HepG2 (cell line): ENCODE data around the gene FRAS1. TPM values are rescaled to one million over a fixed set of nuclear protein-coding genes. Genes with fewer than 3 reads are reported as not detected.

Source experiments
- ATF7 ChIP-seq, 2 experiments: fragments of 450-650 bp in 1 of 2; sonication (generic) in 1 of 2; formaldehyde crosslinking in 1 of 2; IDR thresholded peaks; 2 replicates each; pipeline versions ENCODE4 v1.4.0 to v1.6.1; 2016 to 2020; ENCODE audit warnings: antibody characterized with exemption in 1 of 2, mild to moderate bottlenecking in 1 of 2, missing genetic modification reagents in 1 of 2
- DR1 ChIP-seq: sonication (generic); formaldehyde crosslinking; IDR thresholded peaks from 2 replicates; pipeline ENCODE4 v1.8.0; 2021; ENCODE audit warnings: mild to moderate bottlenecking, missing genetic modification reagents, inconsistent platforms
- GFI1 ChIP-seq: sonication (generic); formaldehyde crosslinking; IDR thresholded peaks from 2 replicates; pipeline ENCODE4 v1.5.0; 2020; ENCODE audit warnings: missing genetic modification reagents, mild to moderate bottlenecking, borderline replicate concordance
- HNRNPL ChIP-seq: fragments of 200-400 bp; formaldehyde crosslinking; IDR thresholded peaks from 2 replicates; pipeline ENCODE4 v1.6.1; 2017; ENCODE audit warnings: mild to moderate bottlenecking, low read depth, low read length
- HOXA9 ChIP-seq: sonication (generic); formaldehyde crosslinking; IDR thresholded peaks from 2 replicates; pipeline ENCODE4 v1.8.1; 2022; ENCODE audit warnings: missing genetic modification reagents, mild to moderate bottlenecking, moderate library complexity, borderline replicate concordance
- MNT ChIP-seq: fragments of 450-650 bp; IDR thresholded peaks from 2 replicates; pipeline ENCODE4 v1.6.1; 2016
- PAF1 ChIP-seq: IDR thresholded peaks from 2 replicates; pipeline ENCODE4 v1.6.1; 2016; ENCODE audit warnings: missing genetic modification reagents, missing compliant biosample characterization
- REST ChIP-seq, 2 experiments: IDR thresholded peaks; 2 replicates each; pipeline ENCODE4 v1.6.1; 2011 to 2012; ENCODE audit warnings: low read length in 2 of 2, borderline replicate concordance in 1 of 2, low read depth in 1 of 2, mild to moderate bottlenecking in 1 of 2, moderate library complexity in 1 of 2
- RFXANK ChIP-seq: IDR thresholded peaks from 2 replicates; pipeline ENCODE4 v1.6.1; 2016
- TBX3 ChIP-seq: fragments of 450-650 bp; IDR thresholded peaks from 2 replicates; pipeline ENCODE4 v1.6.1; 2017; ENCODE audit warnings: antibody characterized with exemption, mild to moderate bottlenecking, inconsistent platforms, borderline replicate concordance
- ZBTB43 ChIP-seq: sonication (generic); formaldehyde crosslinking; conservative IDR thresholded peaks from 2 replicates; pipeline ENCODE4 v1.4.0; 2020; ENCODE audit warnings: missing genetic modification reagents
- ZMAT5 ChIP-seq: sonication (generic); formaldehyde crosslinking; IDR thresholded peaks from 2 replicates; pipeline ENCODE4 v1.5.0; 2020; ENCODE audit warnings: mild to moderate bottlenecking, low read depth, missing genetic modification reagents, borderline replicate concordance
- ZNF569 ChIP-seq: sonication (generic); formaldehyde crosslinking; IDR thresholded peaks from 2 replicates; pipeline ENCODE4 v1.5.0; 2020; ENCODE audit warnings: mild to moderate bottlenecking, missing genetic modification reagents, moderate library complexity, borderline replicate concordance
- ZNF746 ChIP-seq: sonication (generic); formaldehyde crosslinking; IDR thresholded peaks from 2 replicates; pipeline ENCODE4 v1.8.0; 2022; ENCODE audit warnings: mild to moderate bottlenecking, missing genetic modification reagents
- ZNF891 ChIP-seq: sonication (generic); formaldehyde crosslinking; IDR thresholded peaks from 2 replicates; pipeline ENCODE4 v1.5.0; 2020; ENCODE audit warnings: mild to moderate bottlenecking, missing genetic modification reagents
- polyA plus RNA-seq, 8 experiments: library from polyadenylated mRNA; depleted of rRNA in 3 of 8; stranded (reverse) in 7 of 8; unstranded in 1 of 8; fragments of >200 nt; fragmentation: Illumina TruSeq in 4 of 8; extraction: Trizol in 4 of 8; gene quantifications; 2 replicates each; pipeline versions ENCODE4 v1.2.1 to v1.2.3, GENCODE V29; 2011 to 2016; ENCODE audit warnings: low read depth in 4 of 8, missing spikeins in 1 of 8, mixed read lengths in 1 of 8; ENCODE audit not compliant: insufficient read depth in 1 of 8
- total RNA-seq, 5 experiments: library from RNA; depleted of rRNA; stranded (reverse); fragments of >200 nt; fragmentation: Illumina TruSeq; extraction: Trizol; gene quantifications; 2 replicates each; pipeline ENCODE4 v1.2.3, GENCODE V29; 2016; ENCODE audit warnings: low read depth in 1 of 5

Gene FRAS1
- total and polyA plus RNA-seq, 2 of the 13 experiments (the other 11 are each of a cell fraction or from before 2014, with no cell fraction given): 22.5 to 31.6 TPM

- TF ChIP-seq MNT: peak; percentile 27; the same call in 1 of the 2 replicates
- 0 out of 2 replicates have a peak, but pooled peaks have one; percentile 12 for TF ChIP-seq ATF7 (IDR thresholded peaks at IDR 0.05)
- no peak for TF ChIP-seq ATF7 (CRISPR knock-in tag; IDR thresholded peaks at IDR 0.05)
- no peak for TF ChIP-seq RFXANK (CRISPR knock-in tag)
- TF ChIP-seq REST (IDR thresholded peaks at IDR 0.05; ENCODE audit: borderline replicate concordance in 1 of 2, low read depth in 1 of 2, low read length in 2 of 2): no peak; a peak in 1 of 4 replicates
- no peak for TF ChIP-seq ZNF569 (CRISPR knock-in tag)
- peak; percentile 85 for TF ChIP-seq GFI1 (CRISPR knock-in tag)
- TF ChIP-seq PAF1 (CRISPR knock-in tag): no peak
- TF ChIP-seq TBX3: peak; percentile 28; the same call in 1 of the 2 replicates
- no peak for TF ChIP-seq DR1
- no peak for TF ChIP-seq ZNF891
- no peak for TF ChIP-seq HNRNPL
- TF ChIP-seq ZBTB43: 0 out of 2 replicates have a peak, but pooled peaks have one; percentile 33
- TF ChIP-seq ZNF746 (CRISPR knock-in tag): no peak
- TF ChIP-seq HOXA9 (CRISPR knock-in tag): no peak
- no peak for TF ChIP-seq ZMAT5 (CRISPR knock-in tag)
Measured at GRCh38 chr4:78165758-78166157, 108.6 kb downstream of the FRAS1 start (continued).
